Measurements from ENCODE around the gene PDE1A. TPM values are rescaled to one million over a fixed set of nuclear protein-coding genes. Genes with fewer than 3 reads are reported as not detected.

The PDE1A gene
- total and polyA plus RNA-seq, 2 of the 4 experiments (the other 2 are of a cell fraction) = 0.24 to 0.90 TPM

DNA sequence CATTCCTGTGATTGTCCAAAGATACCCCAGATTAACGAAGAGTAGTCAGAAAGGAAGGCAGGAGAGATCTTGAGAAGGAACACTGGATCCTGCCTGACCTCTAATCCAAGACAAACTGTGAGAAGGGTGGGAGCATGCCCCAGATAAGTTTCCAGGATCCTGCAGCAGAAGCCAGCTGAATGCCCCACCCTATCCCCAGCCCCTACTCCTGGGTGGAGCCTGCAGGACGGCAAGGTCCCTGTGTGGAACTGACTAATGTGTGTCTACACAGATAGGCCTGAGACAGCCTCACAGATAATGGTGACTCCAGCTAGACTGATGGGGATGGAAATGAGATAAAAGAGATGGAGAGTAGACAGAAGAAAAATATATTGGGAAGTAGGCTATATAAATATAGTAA is 174.3 kb downstream of the PDE1A start:
- ChIA-PET POLR2A (ENCODE audit: unreplicated experiment) (no interaction called here), CTCF (no interaction called here)
- no peak overlapping the region for H3K14ac ChIP-seq (replicated peaks; ENCODE audit: low read depth, low read length)
- no peak overlapping the region for H3K4ac ChIP-seq (ENCODE audit: low read depth, low read length)
- H2AFZ ChIP-seq (replicated peaks; ENCODE audit: low read length, poor library complexity) = no peak overlapping the region
- dilution Hi-C loops (cut with HindIII; ENCODE audit: low sequenced_read_pairs, unreplicated experiment) (no loop called here), intact Hi-C loops (cut with micrococcal nuclease) (no loop called here), in situ Hi-C loops (cut with MboI; ENCODE audit: low sequenced_read_pairs) (no loop called here)
- H4K5ac ChIP-seq (ENCODE audit: low read depth, low read length) = no peak overlapping the region
- no peaks in the 10 kb centered on the region for H4K20me1 ChIP-seq (ENCODE audit: insufficient read depth, low read length)
- no peak overlapping the region for H3K4me3 ChIP-seq (ENCODE audit: insufficient read depth, low read depth, low read length)
- no peak overlapping the region for H2BK20ac ChIP-seq (ENCODE audit: low read depth, low read length)
- no peak overlapping the region for H4K91ac ChIP-seq (ENCODE audit: insufficient read depth, low read depth, low read length)
- DNase-seq (no peak), ATAC-seq (ENCODE audit: low read depth) (no peak)
- H3K23ac ChIP-seq (ENCODE audit: low read depth, low read length) = no peak overlapping the region
- no peak overlapping the region for H2AK9ac ChIP-seq (replicated peaks; ENCODE audit: low read depth, low read length, poor library complexity)
- H3K27ac ChIP-seq (ENCODE audit: insufficient read depth, low read length) = no peak overlapping the region
- H3K79me1 ChIP-seq (ENCODE audit: low read depth in 1 of 2, low read length in 2 of 2) = no peaks in the 10 kb centered on the region
- H3K56ac ChIP-seq (ENCODE audit: extremely low read depth, insufficient read depth, low read length) = no peak overlapping the region
- no peaks in the 10 kb centered on the region for H3K27me3 ChIP-seq (ENCODE audit: control insufficient read depth, insufficient read depth, low read length)
- no peaks in the 10 kb centered on the region for H3K9me3 ChIP-seq (ENCODE audit: control insufficient read depth, insufficient read depth, low read length)
- no peak overlapping the region for H2AK5ac ChIP-seq (ENCODE audit: low read depth, low read length)
- no peak overlapping the region for H3K18ac ChIP-seq (ENCODE audit: low read depth, low read length)
- TF ChIP-seq BHLHE40 (IDR thresholded peaks at IDR 0.05; ENCODE audit: low read depth, low read length) (no peak), MXI1 (IDR thresholded peaks at IDR 0.05; ENCODE audit: borderline replicate concordance, low read depth, low read length) (no peak), NFE2L2 (IDR thresholded peaks at IDR 0.05; ENCODE audit: low read depth, low read length) (no peak), FOS (IDR thresholded peaks at IDR 0.05; ENCODE audit: low read depth, low read length) (no peak), MAFK (IDR thresholded peaks at IDR 0.05; ENCODE audit: low read depth, low read length) (no peak), RFX5 (IDR thresholded peaks at IDR 0.05; ENCODE audit: low read depth, low read length) (no peak), CHD1 (IDR thresholded peaks at IDR 0.05; ENCODE audit: low read depth, low read length) (no peak), POLR2A (IDR thresholded peaks at IDR 0.05; ENCODE audit: low read depth, low read length) (no peak), RAD21 (IDR thresholded peaks at IDR 0.05; ENCODE audit: low read length) (no peak), CEBPB (IDR thresholded peaks at IDR 0.05; ENCODE audit: low read depth, low read length) (no peak), SMC3 (IDR thresholded peaks at IDR 0.05; ENCODE audit: low read depth, low read length) (no peak), RCOR1 (IDR thresholded peaks at IDR 0.05; ENCODE audit: insufficient replicate concordance, low read length) (no peak), USF2 (IDR thresholded peaks at IDR 0.05; ENCODE audit: low read depth, low read length) (no peak), MAZ (IDR thresholded peaks at IDR 0.05; ENCODE audit: borderline replicate concordance, low read depth, low read length) (no peak)
- TF ChIP-seq, protein P1, sequence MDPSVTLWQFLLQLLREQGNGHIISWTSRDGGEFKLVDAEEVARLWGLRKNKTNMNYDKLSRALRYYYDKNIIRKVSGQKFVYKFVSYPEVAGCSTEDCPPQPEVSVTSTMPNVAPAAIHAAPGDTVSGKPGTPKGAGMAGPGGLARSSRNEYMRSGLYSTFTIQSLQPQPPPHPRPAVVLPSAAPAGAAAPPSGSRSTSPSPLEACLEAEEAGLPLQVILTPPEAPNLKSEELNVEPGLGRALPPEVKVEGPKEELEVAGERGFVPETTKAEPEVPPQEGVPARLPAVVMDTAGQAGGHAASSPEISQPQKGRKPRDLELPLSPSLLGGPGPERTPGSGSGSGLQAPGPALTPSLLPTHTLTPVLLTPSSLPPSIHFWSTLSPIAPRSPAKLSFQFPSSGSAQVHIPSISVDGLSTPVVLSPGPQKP (IDR thresholded peaks at IDR 0.05; ENCODE audit: borderline replicate concordance, low read depth, low read length) = no peak
- TF ChIP-seq, protein P2, sequence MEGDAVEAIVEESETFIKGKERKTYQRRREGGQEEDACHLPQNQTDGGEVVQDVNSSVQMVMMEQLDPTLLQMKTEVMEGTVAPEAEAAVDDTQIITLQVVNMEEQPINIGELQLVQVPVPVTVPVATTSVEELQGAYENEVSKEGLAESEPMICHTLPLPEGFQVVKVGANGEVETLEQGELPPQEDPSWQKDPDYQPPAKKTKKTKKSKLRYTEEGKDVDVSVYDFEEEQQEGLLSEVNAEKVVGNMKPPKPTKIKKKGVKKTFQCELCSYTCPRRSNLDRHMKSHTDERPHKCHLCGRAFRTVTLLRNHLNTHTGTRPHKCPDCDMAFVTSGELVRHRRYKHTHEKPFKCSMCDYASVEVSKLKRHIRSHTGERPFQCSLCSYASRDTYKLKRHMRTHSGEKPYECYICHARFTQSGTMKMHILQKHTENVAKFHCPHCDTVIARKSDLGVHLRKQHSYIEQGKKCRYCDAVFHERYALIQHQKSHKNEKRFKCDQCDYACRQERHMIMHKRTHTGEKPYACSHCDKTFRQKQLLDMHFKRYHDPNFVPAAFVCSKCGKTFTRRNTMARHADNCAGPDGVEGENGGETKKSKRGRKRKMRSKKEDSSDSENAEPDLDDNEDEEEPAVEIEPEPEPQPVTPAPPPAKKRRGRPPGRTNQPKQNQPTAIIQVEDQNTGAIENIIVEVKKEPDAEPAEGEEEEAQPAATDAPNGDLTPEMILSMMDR (conservative IDR thresholded peaks at IDR 0.05; ENCODE audit: low read depth, low read length) = no peak
- H3K9me1 ChIP-seq (ENCODE audit: insufficient read depth, low read length) = no peaks in the 10 kb centered on the region
- H3K36me3 ChIP-seq (ENCODE audit: control insufficient read depth, insufficient read depth, low read length) = no peaks in the 10 kb centered on the region
- H2BK5ac ChIP-seq (ENCODE audit: low read depth, low read length, poor library complexity, severe bottlenecking) = no peak overlapping the region
- no TSS peak for BruUV-seq (replicated peaks)
- H3K4me2 ChIP-seq (ENCODE audit: low read depth, low read length) = no peak overlapping the region
- no peak overlapping the region for H3K9ac ChIP-seq (ENCODE audit: low read depth, low read length)
- no peak overlapping the region for H2BK120ac ChIP-seq (ENCODE audit: low read depth, low read length)
- H4K8ac ChIP-seq (ENCODE audit: low read depth in 2 of 2, low read length in 2 of 2) = no peak overlapping the region
- WGBS, 2 experiments (ENCODE audit: extremely low coverage in 2 of 2, insufficient read length in 1 of 2) = no CpG with 5 or more reads among the region's 2 CpGs
- H3K4me1 ChIP-seq (ENCODE audit: control insufficient read depth, insufficient read depth, low read length) = no peaks in the 10 kb centered on the region
- H2BK15ac ChIP-seq (ENCODE audit: low read depth, low read length) = no peak overlapping the region
